Hematopoietic multipotent progenitor cell treated with erythropoietin and hydrocortisone succinate and interleukin-3 and kit ligand, for 6 days (in vitro differentiated cells): Measurements from ENCODE around the gene HNRNPA1L2.
"Not testable (repeated sequence)": the region's sequence is repeated elsewhere in the genome, so short reads cannot be mapped to it uniquely, and the experiment has no call there.

Experiments used
- DNase-seq: peaks from one replicate; pipeline ENCODE4 v3.0.0-alpha.2; 2015

Gene HNRNPA1L2

DNA sequence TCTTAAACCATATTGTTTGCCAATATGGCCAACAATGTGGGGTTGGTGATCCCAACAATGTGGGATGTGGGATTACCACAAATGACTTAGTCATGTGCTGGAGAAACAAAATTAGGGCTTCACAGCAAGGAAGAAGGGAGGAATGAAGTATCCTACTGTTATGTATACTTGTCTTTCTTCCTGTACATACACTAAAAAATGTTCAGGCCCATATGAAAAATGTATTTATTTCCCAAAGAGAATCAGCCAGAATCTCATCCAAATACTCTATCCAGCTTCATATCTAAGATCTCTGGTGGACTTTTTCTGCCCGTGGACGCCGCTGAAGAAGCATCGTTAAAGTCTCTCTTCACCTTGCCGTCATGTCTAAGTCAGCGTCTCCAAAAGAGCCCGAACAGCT lies at the start of gene HNRNPA1L2:
Gene HNRNPA1L2 (plus strand): TSS at position 301 of the 400 bp plus-strand sequence. CDS start 62 bp downstream, at position 363.
- DNase-seq: no peak

DNA sequence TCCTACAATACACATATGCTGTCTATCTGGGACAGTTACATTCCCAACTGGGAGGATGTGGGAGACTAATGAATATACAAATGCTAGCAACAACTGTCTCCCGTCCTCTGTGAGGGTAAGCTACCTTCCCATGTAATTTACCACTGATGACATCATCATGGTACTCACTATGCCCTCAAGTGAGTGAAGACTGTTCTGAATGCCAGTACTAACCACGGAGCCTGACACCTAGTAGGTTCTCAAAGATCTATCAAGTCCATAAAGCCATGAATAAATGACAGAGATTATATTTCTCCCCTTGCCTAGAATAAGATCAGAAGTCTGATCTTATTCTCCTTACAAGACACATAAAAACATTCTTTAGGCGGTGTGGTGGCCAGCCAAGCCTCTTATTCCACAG lies 49.1 kb upstream of the HNRNPA1L2 start:
- DNase-seq: not testable (repeated sequence)

GRCh38 chr13:52593812-52594211 lies 48.4 kb upstream of the HNRNPA1L2 start:
- not testable (repeated sequence) for DNase-seq

DNA sequence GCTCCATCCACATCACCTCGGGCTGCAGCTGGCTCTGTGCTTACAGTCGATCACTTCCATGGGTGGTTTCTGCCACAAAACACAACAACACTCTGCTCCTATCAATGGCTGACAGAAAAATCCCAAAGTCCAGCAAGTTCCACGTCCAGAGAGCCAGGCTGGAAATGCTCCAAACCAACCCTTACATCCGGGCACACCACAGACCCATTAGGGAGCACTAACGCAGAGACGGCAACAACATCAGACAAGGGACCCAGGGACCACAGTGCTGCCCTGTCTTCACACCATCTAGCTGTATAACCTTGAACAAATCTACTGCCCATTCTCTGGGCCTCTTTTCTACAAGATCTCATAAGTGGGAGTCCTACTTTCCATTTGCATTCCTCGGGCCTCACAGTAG lies 47.9 kb upstream of the HNRNPA1L2 start:
- DNase-seq: not testable (repeated sequence)

GRCh38 chr13:52597676-52598075 lies 44.6 kb upstream of the HNRNPA1L2 start:
- DNase-seq: no peak

- DNase-seq: peak; percentile 45
These were observed 43.0 kb upstream of the HNRNPA1L2 start for GRCh38 chr13:52599037-52599847.

- peak; percentile 50 for DNase-seq
These were observed 42.2 kb upstream of the HNRNPA1L2 start for GRCh38 chr13:52599848-52600603.

DNA sequence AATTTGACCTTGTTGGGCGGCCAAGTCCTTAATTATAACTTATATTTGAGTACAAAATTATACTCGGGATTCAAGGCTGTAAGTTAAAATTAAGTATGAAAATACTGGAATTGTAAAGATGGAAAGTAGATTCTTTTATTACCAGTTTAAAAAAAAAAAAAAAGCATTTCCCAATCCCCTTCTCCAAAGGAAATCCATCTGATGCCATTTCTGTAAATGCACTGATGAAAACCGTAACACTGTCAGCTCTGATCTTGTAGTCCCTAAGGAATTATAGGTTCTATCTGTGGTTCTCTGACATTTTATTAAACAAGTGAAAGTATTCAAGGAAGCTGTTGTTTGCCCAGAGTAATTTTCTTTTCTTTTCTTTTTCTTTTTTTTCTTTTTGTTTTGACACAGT lies 41.6 kb upstream of the HNRNPA1L2 start:
- no peak for DNase-seq

DNA sequence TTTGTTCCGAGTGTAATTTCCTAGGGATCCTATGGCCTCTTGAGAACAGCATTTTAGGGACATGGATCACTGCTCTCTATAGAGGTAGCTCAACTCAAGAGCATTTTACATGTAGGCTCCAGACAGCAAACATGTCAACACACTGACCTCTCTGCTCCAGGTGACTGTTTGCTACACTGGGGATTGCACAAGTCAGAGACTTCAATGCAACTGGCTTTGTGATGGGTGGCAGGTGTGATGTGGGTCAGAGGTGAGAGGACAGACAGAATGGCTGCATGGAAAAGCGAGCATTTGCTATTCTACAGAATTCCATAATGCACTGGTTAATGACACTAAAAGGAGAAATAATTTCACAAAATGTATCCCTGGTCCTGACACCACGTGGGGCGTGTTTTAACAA lies 38.9 kb upstream of the HNRNPA1L2 start:
- not testable (repeated sequence) for DNase-seq

GRCh38 chr13:52606126-52606525 lies 36.1 kb upstream of the HNRNPA1L2 start:
- not testable (repeated sequence) for DNase-seq

GRCh38 chr13:52606795-52607194 lies 35.4 kb upstream of the HNRNPA1L2 start:
- DNase-seq: not testable (repeated sequence)

- not testable (repeated sequence) for DNase-seq
These were observed 34.0 kb upstream of the HNRNPA1L2 start for GRCh38 chr13:52608184-52608583.

GRCh38 chr13:52609013-52609606 lies 33.1 kb upstream of the HNRNPA1L2 start:
- DNase-seq: peak; percentile 76

GRCh38 chr13:52610158-52610557 lies 32.1 kb upstream of the HNRNPA1L2 start:
- not testable (repeated sequence) for DNase-seq

DNA sequence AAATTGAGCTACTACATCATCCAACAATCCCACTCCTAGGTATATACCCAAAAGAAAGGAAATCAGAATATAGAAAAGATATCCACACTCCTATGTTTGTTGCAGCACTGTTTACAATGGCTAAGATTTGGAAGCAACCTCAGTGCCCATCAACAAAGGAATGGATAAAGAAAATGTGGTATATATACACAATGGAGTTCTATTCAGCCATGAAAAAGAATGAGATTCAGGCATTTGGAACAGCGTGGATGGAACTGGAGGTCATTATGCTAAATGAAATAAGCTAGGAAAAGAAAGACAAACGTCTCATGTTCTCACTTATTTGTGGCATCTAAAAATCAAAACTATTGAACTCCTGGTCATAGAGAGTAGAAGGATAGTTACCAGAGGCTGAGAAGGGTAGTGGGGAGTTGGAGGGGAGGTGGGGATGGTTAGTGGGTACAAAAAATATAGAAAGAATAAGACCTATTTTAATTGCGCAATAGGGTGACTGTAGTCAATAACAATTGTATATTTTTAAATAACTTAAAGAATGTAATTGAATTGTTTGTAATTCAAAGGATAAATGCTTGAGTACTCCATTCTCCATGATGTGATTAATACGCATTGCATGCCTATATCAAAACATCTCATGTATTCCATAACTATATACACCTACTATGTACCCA lies 27.0 kb upstream of the HNRNPA1L2 start:
- no peak for DNase-seq

DNA sequence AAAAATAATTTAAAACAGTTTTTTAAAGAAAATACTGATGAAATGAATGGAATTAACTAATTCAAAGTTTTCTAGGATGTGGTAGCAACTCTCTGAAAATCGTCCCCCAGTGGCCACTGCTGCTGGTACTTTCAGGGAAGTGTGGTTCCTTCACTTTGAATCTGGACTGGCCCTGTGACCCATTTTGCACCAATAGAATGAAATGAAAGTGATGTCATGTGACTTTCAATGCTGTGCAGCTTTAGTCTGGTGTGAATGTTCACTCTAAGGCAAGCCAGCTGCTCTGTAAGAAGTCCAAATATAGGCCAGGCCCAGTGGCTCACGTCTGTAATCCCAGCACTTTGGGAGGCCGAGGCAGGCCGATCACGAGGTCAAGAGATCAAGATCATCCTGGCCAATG lies 26.4 kb upstream of the HNRNPA1L2 start:
- peak; percentile 36 for DNase-seq

- DNase-seq: peak; percentile 96
These were observed 24.9 kb upstream of the HNRNPA1L2 start for GRCh38 chr13:52617070-52618060.

GRCh38 chr13:52631083-52631690 lies 11.0 kb upstream of the HNRNPA1L2 start:
- peak; percentile 18 for DNase-seq

DNA sequence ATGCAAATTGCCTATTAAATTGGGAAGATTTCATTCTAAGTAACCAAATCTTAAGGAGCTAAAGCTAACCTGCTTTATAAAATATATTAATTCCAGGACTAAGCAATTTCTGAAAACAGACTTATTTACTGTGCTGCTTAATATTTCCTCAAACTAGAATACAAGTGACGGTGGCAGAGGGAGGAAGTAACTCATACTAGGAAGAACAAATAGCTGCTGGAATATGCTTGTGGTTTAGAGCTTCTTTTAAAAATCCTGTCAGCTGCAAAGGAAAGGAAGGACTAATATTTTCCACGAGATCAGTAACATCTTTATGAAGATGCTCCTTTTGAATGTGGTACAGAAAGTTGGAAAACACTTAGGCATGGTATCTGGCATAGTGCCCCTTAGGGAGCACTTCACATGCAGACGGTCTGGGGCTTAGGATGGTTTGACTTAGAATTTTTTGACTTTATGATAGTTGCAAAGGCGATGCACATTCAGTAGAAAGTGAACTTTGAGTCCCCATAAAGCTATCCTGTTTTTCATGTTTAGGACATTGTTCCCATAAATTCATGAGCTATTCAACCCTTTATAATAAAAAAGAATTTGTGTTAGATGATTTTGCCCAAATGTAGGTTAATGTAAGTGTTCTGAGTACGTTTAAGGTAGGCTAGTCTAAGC lies 3.4 kb upstream of the HNRNPA1L2 start:
- DNase-seq: no peak

DNA sequence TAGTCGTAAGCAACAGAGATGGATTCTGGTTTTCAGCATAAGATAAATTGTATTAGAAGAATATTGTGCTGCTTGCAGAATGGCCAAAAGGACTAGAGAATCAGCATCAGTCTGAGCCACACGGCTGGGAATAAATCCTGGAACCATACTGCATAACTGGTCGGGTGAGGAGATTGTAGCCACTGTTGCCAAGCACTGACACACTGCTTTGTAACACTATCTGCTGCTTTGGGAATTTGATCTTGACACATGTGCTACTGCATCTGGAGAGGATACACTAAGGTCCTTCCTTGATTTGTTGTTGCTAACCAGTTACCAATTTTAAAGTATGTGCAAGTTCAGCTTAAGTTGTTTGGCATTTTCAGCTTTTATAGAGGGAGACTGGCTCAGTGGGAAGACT lies 1.9 kb downstream of the HNRNPA1L2 start:
- no peak for DNase-seq

DNA sequence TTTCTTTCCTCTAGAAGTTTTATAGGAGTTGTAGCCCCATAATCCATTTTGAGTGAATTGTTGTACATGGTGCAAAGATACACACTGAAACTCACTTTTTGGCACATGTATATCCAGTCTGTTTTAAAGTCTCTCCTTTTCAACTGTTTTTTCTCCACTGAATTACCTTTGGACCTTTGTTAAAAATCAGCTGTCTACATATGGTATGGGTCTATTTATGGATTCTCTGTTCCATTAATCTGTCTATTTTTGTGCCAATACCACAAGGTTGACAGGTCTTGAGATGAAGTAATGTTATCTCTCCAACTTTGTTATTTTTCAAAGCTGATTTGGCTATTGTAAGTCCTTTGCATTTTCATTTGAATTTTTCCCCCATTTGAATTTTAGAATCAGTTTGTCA lies 4.7 kb downstream of the HNRNPA1L2 start:
- DNase-seq: no peak
